ENCODE data around the gene EIF5A. TPM values are rescaled to one million over a fixed set of nuclear protein-coding genes. Genes with fewer than 3 reads are reported as not detected.

EIF5A gene
- total RNA-seq, result 156 TPM

- DNase-seq, result peak; percentile 98
Measured at GRCh38 chr17:7306911-7307685, at the start of gene EIF5A. Gene EIF5A (plus strand): TSS chr17:7307628. CDS start chr17:7309636, 2,008 bp downstream.

- DNase-seq, result no peak
Measured at GRCh38 chr17:7258731-7259554, 48.5 kb upstream of the EIF5A start.

GRCh38 chr17:7259555-7259889, 47.9 kb upstream of the EIF5A start:
- no peak for DNase-seq

- DNase-seq, result no peak
Measured at GRCh38 chr17:7260151-7260550, 47.3 kb upstream of the EIF5A start.

GRCh38 chr17:7260651-7261378, 46.6 kb upstream of the EIF5A start:
- DNase-seq, result no peak

GRCh38 chr17:7261379-7262191, 45.8 kb upstream of the EIF5A start:
- DNase-seq, result no peak

GRCh38 chr17:7262192-7262934, 45.1 kb upstream of the EIF5A start, which contains the start of gene CLDN7:
Gene CLDN7 (minus strand): TSS chr17:7262478. CDS start chr17:7262043, 435 bp downstream.
- DNase-seq, result no peak

GRCh38 chr17:7262935-7263800, 44.3 kb upstream of the EIF5A start:
- no peak for DNase-seq

- DNase-seq, result no peak
Measured at GRCh38 chr17:7263801-7264078, 43.7 kb upstream of the EIF5A start.

GRCh38 chr17:7266784-7267183, 40.6 kb upstream of the EIF5A start:
- no peak for DNase-seq

- DNase-seq, result no peak
Measured at GRCh38 chr17:7279448-7279847, 28.0 kb upstream of the EIF5A start.

- peak; percentile 54 for DNase-seq
Measured at GRCh38 chr17:7280519-7281073, 26.8 kb upstream of the EIF5A start.

- peak; percentile 42 for DNase-seq
Measured at GRCh38 chr17:7281074-7281952, 26.1 kb upstream of the EIF5A start, which contains the start of gene SLC2A4. Gene SLC2A4 (plus strand): TSS chr17:7281718. CDS start chr17:7281935, 217 bp downstream.

- DNase-seq, result no peak
Measured at GRCh38 chr17:7281953-7282751, 25.3 kb upstream of the EIF5A start.

GRCh38 chr17:7282752-7283321, 24.6 kb upstream of the EIF5A start:
- DNase-seq, result no peak

- no peak for DNase-seq
Measured at GRCh38 chr17:7283471-7284216, 23.8 kb upstream of the EIF5A start.

- no peak for DNase-seq
Measured at GRCh38 chr17:7284911-7285310, 22.5 kb upstream of the EIF5A start.
